ENCODE results near the gene RPP14. TPM values are rescaled to one million over a fixed set of nuclear protein-coding genes. Genes with fewer than 3 reads are reported as not detected.

RPP14 gene
- total and polyA plus RNA-seq, 3 donors from 2014 or later = 13.8 to 18.4 (median 17.0) TPM

GRCh38 chr3:58298190-58298589, 7.9 kb upstream of the RPP14 start:
- Histone ChIP-seq H3K27me3 (no peaks in the 10 kb centered on the region), H3K27ac (no peak overlapping the region), H3K36me3 (ENCODE audit: low read depth, missing control alignments) (no peaks in the 10 kb centered on the region), H3K4me3 (no peak overlapping the region), H3K4me1 (no peaks in the 10 kb centered on the region), H3K9me3 (no peaks in the 10 kb centered on the region)
- 38 to 66% methylated on average over 2 to 3 of the region's 3 CpGs for WGBS, 2 donors
- no peak for DNase-seq
- TF ChIP-seq CTCF (IDR thresholded peaks at IDR 0.05) (no peak), POLR2A (IDR thresholded peaks at IDR 0.05) (no peak)
- intact Hi-C loops (cut with DNase I; ENCODE audit: low total_unique reads) = loop anchor here (10.0 kb wide), 1 partner anchor 63 kb away; the partner anchor contains the start of gene ABHD6

GRCh38 chr3:58299075-58299474, 7.0 kb upstream of the RPP14 start:
- 62 to 71% methylated on average over 2 of the region's 2 CpGs for WGBS, 2 donors
- H3K9me3 ChIP-seq = no peaks in the 10 kb centered on the region
- TF ChIP-seq CTCF (IDR thresholded peaks at IDR 0.05) (no peak), POLR2A (IDR thresholded peaks at IDR 0.05) (no peak)
- H3K4me1 ChIP-seq = no peaks in the 10 kb centered on the region
- no peak overlapping the region for H3K4me3 ChIP-seq
- DNase-seq = no peak
- no peaks in the 10 kb centered on the region for H3K36me3 ChIP-seq (ENCODE audit: low read depth, missing control alignments)
- no peaks in the 10 kb centered on the region for H3K27me3 ChIP-seq
- H3K27ac ChIP-seq = no peak overlapping the region
- intact Hi-C loops (cut with DNase I; ENCODE audit: low total_unique reads) = loop anchor here (10.0 kb wide), 1 partner anchor 64 kb away; the partner anchor contains the start of gene ABHD6

- TF ChIP-seq CTCF (IDR thresholded peaks at IDR 0.05) = peak; percentile 29 to 64 (median 55)
- no peak for TF ChIP-seq POLR2A (IDR thresholded peaks at IDR 0.05)
- Histone ChIP-seq H3K27me3 (no peaks in the 10 kb centered on the region), H3K9me3 (no peaks in the 10 kb centered on the region), H3K27ac (no peak overlapping the region), H3K36me3 (ENCODE audit: low read depth, missing control alignments) (no peaks in the 10 kb centered on the region), H3K4me3 (no peak overlapping the region), H3K4me1 (no peaks in the 10 kb centered on the region)
- 29 to 31% methylated on average over 8 of the region's 8 CpGs for WGBS, 2 donors
- intact Hi-C loops (cut with DNase I; ENCODE audit: low total_unique reads) = loop anchor here (5.0 to 10.0 kb wide), 2 partner anchors 65 to 118 kb away; partner anchors contain the start of gene ABHD6
- DNase-seq = no peak
Measured at GRCh38 chr3:58299839-58300516, 6.1 kb upstream of the RPP14 start.

GRCh38 chr3:58307639-58308215, 1.7 kb downstream of the RPP14 start:
- Histone ChIP-seq H3K36me3 (ENCODE audit: low read depth, missing control alignments) (no peaks in the 10 kb centered on the region), H3K27me3 (no peaks in the 10 kb centered on the region), H3K4me3 (peak overlapping the region; percentile 68 to 80), H3K9me3 (no peaks in the 10 kb centered on the region), H3K4me1 (peaks cover 15% of the 10 kb centered on the region), H3K27ac (peak overlapping the region; percentile 97 to 98)
- 9 to 16% methylated on average over 10 of the region's 10 CpGs for WGBS, 2 donors
- peak; percentile 38 to 43 (median 39) for TF ChIP-seq CTCF (IDR thresholded peaks at IDR 0.05)
- no peak for TF ChIP-seq POLR2A (IDR thresholded peaks at IDR 0.05)
- peak; percentile 54 for DNase-seq
- intact Hi-C loops (cut with DNase I; ENCODE audit: low total_unique reads) = no loop called here
